ENCODE measurements around the gene TYK2.
"Not testable (repeated sequence)": the region's sequence is repeated elsewhere in the genome, so short reads cannot be mapped to it uniquely, and the experiment has no call there.

The TYK2 gene

DNA sequence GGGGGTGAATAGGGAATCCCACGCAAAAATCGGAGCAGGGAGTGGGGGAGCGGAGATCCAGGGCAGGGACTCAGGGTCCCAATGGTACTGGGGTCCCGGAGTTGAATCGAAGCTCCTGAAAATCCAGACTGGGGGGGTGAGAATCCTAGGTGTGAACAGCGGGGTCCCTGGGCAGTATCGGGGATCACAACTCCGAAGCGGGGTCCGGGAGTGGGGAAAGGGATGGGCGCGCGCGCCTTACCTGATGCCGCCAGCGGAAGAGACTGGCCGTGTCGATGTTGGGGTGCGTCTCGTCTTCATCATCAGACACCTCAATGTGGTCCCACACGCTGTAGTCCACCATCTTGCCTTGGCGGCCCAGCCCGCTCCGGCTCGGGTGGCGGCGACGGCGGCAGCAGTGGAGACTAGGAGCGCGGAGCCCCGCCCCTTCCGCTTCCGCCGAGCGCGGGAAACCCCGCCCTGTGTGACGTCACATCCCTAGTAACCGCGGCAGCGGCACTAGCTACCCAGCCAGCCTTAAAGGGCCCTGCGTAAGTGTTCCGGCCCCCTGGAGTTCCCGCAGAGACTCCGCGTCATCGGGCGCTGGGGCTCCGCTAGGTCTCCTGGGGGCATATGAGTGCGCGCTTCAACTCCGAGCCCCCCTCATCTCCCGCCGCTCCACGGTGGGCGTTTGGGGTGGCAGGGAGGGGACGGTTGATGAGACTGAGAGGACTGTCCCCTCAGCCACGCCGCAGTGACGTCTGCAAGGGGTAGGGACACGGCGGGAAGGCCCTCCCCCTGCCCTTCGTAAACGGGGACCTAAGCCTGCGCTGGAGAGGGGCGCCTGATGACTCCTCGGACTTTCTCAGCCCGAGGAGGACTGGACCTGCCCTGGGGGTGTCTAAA lies 23.0 kb upstream of the TYK2 start, which contains the start of gene CDC37:
CDC37 (minus strand) TSS at position 406 of the 885 bp plus-strand sequence; CDS start at position 343, 63 bp downstream.
- peaks cover 26% of the 10 kb centered on the region for H3K36me3 ChIP-seq (ENCODE audit: low read depth)
- TF ChIP-seq, protein P1, sequence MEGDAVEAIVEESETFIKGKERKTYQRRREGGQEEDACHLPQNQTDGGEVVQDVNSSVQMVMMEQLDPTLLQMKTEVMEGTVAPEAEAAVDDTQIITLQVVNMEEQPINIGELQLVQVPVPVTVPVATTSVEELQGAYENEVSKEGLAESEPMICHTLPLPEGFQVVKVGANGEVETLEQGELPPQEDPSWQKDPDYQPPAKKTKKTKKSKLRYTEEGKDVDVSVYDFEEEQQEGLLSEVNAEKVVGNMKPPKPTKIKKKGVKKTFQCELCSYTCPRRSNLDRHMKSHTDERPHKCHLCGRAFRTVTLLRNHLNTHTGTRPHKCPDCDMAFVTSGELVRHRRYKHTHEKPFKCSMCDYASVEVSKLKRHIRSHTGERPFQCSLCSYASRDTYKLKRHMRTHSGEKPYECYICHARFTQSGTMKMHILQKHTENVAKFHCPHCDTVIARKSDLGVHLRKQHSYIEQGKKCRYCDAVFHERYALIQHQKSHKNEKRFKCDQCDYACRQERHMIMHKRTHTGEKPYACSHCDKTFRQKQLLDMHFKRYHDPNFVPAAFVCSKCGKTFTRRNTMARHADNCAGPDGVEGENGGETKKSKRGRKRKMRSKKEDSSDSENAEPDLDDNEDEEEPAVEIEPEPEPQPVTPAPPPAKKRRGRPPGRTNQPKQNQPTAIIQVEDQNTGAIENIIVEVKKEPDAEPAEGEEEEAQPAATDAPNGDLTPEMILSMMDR (IDR thresholded peaks at IDR 0.05; ENCODE audit: poor library complexity, severe bottlenecking) = no peak
- H3K27ac ChIP-seq (ENCODE audit: poor library complexity, severe bottlenecking) = peak within 1 kb of the TSS; percentile 66
- H3K4me3 ChIP-seq (ENCODE audit: severe bottlenecking) = peak within 1 kb of the TSS; percentile 78
- no peaks in the 10 kb centered on the region for H3K9me3 ChIP-seq (ENCODE audit: severe bottlenecking)
- peaks cover 11% of the 10 kb centered on the region for H3K27me3 ChIP-seq (ENCODE audit: insufficient read depth, poor library complexity, severe bottlenecking)
- ATAC-seq (ENCODE audit: low read depth) = peak; percentile 82
- peaks cover 9% of the 10 kb centered on the region for H3K4me1 ChIP-seq (ENCODE audit: insufficient read depth, poor library complexity, severe bottlenecking)
- peak; percentile 93 for DNase-seq (ENCODE audit: low spot score)

DNA sequence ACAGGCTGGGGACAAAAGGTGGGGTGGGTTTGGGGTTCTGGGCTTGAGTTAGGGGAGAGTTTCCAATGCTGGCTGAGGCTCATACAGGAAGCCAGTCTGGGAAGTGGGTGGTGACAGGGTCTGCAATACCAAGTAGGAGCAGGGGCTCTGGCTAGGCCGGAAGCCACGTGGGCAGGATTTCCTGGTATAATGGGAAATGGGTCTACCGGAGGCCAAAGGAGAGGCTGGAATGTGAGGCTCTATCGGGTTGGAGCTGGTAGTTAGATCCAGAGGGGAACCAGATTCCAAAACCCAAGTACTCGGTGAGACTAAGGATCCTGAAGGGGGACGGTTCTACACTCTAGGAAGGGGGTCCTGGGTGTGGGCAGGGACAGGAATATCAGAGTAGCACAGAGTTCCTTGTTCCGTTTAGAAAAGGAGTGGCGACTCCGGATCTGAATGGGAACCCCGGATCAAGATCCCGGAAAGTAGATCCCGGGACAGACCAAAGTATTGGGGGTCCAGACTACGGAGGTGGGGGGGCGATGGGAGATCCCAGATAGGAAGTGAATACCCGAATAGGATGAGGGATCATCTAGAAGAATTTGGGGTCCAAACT lies 22.2 kb upstream of the TYK2 start:
- ATAC-seq (ENCODE audit: low read depth) = 0 out of 3 replicates have a peak, but pooled peaks have one; percentile 5
- no peak for DNase-seq (ENCODE audit: low spot score)
- TF ChIP-seq, protein P1 (IDR thresholded peaks at IDR 0.05; ENCODE audit: poor library complexity, severe bottlenecking) = no peak
- Histone ChIP-seq H3K4me1 (ENCODE audit: insufficient read depth, poor library complexity, severe bottlenecking) (peaks cover 9% of the 10 kb centered on the region), H3K27me3 (ENCODE audit: insufficient read depth, poor library complexity, severe bottlenecking) (peaks cover 11% of the 10 kb centered on the region), H3K27ac (ENCODE audit: poor library complexity, severe bottlenecking) (peak overlapping the region; percentile 66), H3K4me3 (ENCODE audit: severe bottlenecking) (peak overlapping the region; percentile 78), H3K36me3 (ENCODE audit: low read depth) (peaks cover 31% of the 10 kb centered on the region), H3K9me3 (ENCODE audit: severe bottlenecking) (no peaks in the 10 kb centered on the region)

DNA sequence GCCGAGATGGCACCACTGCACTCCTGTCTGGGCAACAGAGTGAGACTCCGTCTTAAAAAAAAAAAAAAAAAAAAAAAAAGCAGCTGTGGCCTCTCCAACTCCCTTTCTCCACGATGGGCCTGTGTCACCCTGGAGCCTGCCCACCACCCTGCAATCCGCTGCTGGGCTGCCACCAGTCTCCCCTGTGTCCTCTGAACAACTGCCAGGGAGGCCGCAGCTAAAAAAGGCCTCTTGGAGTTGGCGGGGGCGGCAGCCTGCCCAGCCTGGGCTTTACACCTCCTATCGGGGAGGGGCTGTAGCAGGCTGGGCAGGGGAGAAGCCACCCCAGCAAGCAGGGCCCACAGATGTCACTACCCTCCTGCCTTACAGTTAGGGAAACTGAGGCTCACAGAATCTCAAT lies 19.5 kb upstream of the TYK2 start:
- peaks cover 37% of the 10 kb centered on the region for H3K36me3 ChIP-seq (ENCODE audit: low read depth)

DNA sequence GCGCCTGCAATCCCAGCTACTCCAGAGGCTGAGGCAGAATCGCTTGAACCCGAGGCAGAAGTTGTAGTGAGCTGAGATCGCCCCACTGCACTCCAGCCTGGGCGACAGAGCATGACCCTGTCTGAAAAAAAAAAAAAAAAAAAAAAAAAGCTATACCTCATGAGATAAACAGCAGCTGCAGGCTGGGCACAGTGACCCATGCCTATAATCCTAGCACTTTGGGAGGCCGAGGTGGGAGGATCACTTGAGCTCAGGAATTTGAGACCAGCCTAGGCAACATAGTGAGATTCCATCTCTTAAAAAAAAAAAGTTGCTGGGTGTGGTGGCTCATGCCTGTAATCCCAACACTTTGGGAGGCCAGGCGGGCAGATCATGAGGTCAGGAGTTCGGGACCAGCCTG lies 19.0 kb upstream of the TYK2 start:
- H3K36me3 ChIP-seq (ENCODE audit: low read depth) = peaks cover 43% of the 10 kb centered on the region
- not testable (repeated sequence) for H3K27me3 ChIP-seq (ENCODE audit: insufficient read depth, poor library complexity, severe bottlenecking)

More for the DNA sequence above, 19.5 kb upstream of the TYK2 start:
- Histone ChIP-seq H3K27ac (ENCODE audit: poor library complexity, severe bottlenecking) (no peak overlapping the region), H3K4me3 (ENCODE audit: severe bottlenecking) (no peak overlapping the region), H3K27me3 (ENCODE audit: insufficient read depth, poor library complexity, severe bottlenecking) (no peaks in the 10 kb centered on the region), H3K9me3 (ENCODE audit: severe bottlenecking) (no peaks in the 10 kb centered on the region), H3K4me1 (ENCODE audit: insufficient read depth, poor library complexity, severe bottlenecking) (peaks cover 9% of the 10 kb centered on the region)
- TF ChIP-seq, protein P1 (IDR thresholded peaks at IDR 0.05; ENCODE audit: poor library complexity, severe bottlenecking) = no peak
- DNase-seq (ENCODE audit: low spot score) (no peak), ATAC-seq (ENCODE audit: low read depth) (no peak)

DNA sequence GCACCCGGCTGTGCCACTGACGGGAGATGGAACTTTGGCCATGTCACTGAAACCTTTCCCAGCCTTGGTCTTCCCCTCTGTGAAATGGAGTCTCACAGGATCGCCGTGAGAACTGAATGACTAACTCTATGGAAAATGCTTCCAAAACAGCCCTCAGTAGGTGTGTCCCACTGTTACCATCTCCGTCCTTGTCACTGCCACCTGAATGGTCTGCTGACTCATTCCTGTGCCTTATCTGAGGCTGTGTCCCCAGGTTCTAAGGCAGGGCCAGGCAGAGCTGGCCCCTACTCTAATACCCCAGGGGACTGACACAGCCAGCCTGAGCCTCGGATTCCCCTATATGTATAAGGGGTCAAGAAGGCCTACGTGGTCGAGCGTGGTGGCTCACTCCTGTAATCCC lies 18.4 kb upstream of the TYK2 start:
- ATAC-seq (ENCODE audit: low read depth) (no peak), DNase-seq (ENCODE audit: low spot score) (no peak)
- Histone ChIP-seq H3K36me3 (ENCODE audit: low read depth) (peaks cover 48% of the 10 kb centered on the region), H3K9me3 (ENCODE audit: severe bottlenecking) (no peaks in the 10 kb centered on the region), H3K4me3 (ENCODE audit: severe bottlenecking) (no peak overlapping the region), H3K27me3 (ENCODE audit: insufficient read depth, poor library complexity, severe bottlenecking) (no peaks in the 10 kb centered on the region), H3K4me1 (ENCODE audit: insufficient read depth, poor library complexity, severe bottlenecking) (peaks cover 9% of the 10 kb centered on the region), H3K27ac (ENCODE audit: poor library complexity, severe bottlenecking) (no peak overlapping the region)
- TF ChIP-seq, protein P1 (IDR thresholded peaks at IDR 0.05; ENCODE audit: poor library complexity, severe bottlenecking) = no peak

More for the DNA sequence above, 19.0 kb upstream of the TYK2 start:
- ATAC-seq (ENCODE audit: low read depth); H3K9me3 ChIP-seq (ENCODE audit: severe bottlenecking); H3K4me3 ChIP-seq (ENCODE audit: severe bottlenecking); H3K4me1 ChIP-seq (ENCODE audit: insufficient read depth, poor library complexity, severe bottlenecking); H3K27ac ChIP-seq (ENCODE audit: poor library complexity, severe bottlenecking); DNase-seq (ENCODE audit: low spot score): not testable (repeated sequence)

Data from RWPE2 (cell line).